Activated CD8-positive, alpha-beta memory T cell treated with anti-CD3 and anti-CD28 coated beads for 48 hours (primary cell): ENCODE measurements around the gene SATB1.

ENCODE experiments used
- DNase-seq, 3 experiments: peaks; one replicate each; pipeline ENCODE4 v3.0.0-alpha.2; 2020; ENCODE audit warnings: low read depth in 2 of 3, low spot score in 2 of 3

The SATB1 gene

GRCh38 chr3:18402239-18402799 is 22.8 kb downstream of the SATB1 start:
- DNase-seq: no peak

DNA sequence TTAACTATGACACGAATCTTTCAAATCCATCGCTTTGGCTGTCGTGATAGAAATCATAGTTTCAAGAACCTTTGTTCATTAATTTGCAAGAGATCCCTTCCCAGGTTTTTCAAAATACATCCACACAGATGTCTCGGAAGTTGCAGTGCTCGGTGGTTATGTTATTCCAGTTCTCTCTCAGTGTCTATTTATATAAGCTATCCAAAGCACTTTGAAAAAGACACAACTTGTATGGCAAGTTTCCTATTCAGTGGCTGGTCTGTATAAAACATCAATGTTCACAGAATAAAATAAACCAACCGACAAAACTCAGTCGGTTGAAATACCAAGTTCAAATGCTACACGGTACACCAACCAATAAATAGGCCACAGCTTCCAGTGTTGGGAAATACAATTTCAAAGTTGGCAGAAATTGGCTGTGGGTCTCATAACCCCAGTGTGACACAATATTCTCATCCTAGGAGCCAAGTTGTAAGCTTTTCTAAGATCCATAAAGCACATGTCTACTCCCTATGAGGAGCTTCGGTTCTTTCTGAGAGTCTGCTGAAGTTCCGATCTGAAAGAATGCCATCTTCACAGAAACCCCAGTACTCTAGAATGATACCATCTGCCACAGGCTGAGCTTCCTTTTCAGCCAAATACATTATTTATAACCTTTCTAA is 23.7 kb downstream of the SATB1 start:
- DNase-seq: no peak

DNA sequence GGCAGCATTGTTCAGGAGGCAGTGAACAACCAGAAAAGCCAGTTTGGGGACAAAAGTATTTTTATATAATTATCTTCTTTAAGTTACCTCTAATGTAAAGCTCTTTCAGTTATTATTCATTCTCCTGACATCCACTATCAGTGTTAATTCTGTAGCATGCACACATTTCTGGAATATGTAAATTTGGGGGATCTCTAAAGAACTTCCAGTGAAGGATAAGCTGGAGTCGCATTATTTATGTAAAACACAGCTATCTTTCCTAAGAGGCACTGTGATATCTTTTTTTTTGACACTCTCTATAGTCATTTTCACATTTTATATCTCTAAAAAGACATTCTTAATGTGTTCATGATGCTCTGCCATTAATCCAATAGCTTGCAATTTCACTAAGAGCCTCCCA is 26.7 kb downstream of the SATB1 start:
- no peak for DNase-seq

DNA sequence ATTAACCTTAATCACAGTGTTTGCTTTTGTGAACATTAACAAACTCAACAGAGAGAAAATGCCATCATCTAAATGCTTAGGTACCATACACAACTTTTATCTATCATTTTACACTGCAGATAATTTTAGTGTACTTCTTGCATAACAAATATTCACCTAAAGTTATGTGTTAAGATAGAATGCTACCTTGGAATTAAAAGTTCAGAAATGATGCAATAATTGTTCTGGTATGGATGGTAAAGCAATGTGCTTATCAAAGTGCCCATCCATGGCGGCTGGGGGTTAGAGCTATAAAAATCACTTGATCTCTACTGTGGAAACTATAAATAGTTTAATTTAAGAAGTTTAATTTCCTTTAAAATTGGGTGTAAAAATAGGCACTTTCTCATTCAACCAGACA is 28.7 kb downstream of the SATB1 start:
- DNase-seq: no peak

GRCh38 chr3:18394384-18394995 is 30.6 kb downstream of the SATB1 start:
- DNase-seq: no peak

DNA sequence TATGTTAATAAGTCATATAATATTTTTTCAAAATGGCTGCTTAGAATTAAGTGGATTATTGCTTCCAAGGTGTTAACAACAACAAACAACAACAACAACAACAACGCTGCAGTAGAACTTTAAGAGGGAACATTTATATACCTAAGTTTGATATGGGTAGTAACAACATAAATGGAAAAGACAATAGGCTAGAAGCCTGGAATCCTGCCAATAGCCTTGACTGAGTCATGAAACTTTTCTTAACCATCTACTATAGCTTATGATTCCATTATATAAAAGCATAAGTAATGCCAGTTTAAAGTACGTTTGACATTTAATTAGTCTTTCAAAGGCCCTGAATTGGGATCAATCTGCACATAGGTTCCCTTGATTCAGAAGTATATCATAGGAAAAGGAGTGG is 31.2 kb downstream of the SATB1 start:
- no peak for DNase-seq

GRCh38 chr3:18390024-18390660 is 35.0 kb downstream of the SATB1 start:
- no peak for DNase-seq

GRCh38 chr3:18389108-18389733 is 35.9 kb downstream of the SATB1 start:
- no peak for DNase-seq

DNA sequence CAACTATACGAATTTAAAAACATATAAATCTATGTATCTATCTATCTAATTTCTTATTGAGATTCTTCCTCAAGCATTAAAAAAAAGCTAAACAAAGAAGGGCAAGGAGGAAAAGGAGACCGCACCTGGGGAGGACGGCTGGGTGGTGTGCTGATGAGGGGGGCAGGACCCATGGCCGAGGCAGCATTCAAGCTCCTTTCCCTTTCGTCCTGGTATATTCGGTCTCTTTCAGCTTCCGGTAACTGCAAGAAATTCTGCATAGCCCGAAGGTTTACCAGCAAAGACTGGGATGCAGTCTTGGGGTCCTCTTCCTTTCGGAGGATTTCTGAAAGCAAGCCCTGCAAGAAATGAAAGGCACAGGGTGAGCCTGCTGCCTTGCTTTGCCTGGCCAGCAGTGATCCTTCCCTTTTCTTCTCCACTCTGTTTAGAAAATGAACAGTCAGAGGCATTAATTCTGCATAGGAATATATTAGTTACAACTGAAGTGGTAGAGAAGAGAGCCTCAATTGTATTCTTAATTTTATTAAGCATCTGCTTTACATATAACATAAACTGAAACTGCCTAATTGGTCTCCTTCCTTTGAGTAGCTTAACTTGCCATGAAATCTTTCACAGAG is 38.8 kb downstream of the SATB1 start:
- DNase-seq: no peak

DNA sequence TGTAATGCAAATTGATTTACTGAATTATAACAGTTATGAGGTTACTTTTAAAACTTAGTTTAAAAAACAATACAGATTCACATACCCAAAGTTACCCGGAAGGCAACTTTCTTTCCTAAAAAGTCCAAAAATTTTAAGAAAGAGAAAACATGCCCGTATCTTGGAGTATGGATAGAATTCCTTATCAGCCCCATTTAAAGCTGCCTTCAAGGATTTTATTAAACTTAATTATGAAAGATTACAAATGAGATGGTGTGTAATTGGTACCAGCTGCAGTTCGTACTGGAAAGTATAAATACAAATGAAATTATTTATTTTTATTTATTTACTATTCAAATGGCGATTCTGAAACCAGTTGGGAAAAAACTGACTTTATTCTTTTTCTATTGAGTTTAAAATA is 39.4 kb downstream of the SATB1 start:
- no peak for DNase-seq

DNA sequence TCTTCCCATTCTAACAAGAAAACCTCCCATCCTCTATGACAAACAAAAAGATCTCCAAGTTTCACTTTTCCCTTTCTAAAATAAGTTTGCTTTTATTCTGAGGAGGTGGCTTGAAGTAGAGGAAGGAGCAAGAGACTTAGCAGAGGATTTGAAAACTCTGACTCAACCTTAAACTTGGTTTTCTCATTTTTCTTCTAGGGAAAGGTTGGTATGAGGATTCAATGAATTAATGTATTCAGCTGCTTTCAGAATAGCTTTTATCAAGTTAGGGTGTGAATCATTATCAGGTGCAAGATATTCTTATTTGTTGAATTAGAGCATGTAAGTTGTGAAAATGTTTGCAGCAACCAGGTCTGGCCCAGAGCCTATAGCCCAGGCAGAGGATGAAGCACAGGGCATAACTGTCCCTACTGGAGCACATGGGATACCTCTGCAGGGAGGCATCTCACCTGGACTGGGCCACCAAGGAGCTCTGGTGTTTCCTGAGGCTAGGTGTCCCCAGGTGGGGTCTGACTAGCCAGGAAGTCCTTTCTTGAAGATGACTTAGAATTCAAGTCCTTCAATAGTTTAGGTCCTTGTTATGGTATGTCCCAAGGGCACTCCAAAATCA is 42.3 kb downstream of the SATB1 start:
- no peak for DNase-seq

GRCh38 chr3:18379647-18380046 is 45.5 kb downstream of the SATB1 start:
- no peak for DNase-seq

- DNase-seq: no peak
Measured at GRCh38 chr3:18378218-18378617, 46.9 kb downstream of the SATB1 start.

DNA sequence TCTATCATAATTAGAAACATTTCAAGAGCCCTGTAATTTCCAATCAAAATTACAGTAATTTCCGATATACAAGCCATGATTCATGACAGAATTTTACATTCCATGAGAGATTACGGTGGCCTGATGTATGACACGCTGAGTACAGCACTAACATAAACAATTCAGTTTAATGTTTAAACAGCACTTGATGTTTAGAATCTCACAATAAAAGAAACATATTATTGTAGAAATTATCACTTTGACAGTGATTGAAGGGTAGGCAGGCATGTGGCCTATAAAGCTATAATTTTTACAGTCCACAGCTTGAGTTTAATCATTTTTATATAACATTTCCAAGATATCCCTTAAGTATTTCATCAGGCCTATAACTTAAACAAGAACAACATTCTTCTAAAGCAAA is 48.5 kb downstream of the SATB1 start:
- no peak for DNase-seq

GRCh38 chr3:18372786-18373405 is 52.2 kb downstream of the SATB1 start:
- DNase-seq: no peak

- DNase-seq: no peak
Measured at GRCh38 chr3:18370672-18371071, 54.5 kb downstream of the SATB1 start.

GRCh38 chr3:18369551-18370185 is 55.5 kb downstream of the SATB1 start:
- DNase-seq: no peak

DNA sequence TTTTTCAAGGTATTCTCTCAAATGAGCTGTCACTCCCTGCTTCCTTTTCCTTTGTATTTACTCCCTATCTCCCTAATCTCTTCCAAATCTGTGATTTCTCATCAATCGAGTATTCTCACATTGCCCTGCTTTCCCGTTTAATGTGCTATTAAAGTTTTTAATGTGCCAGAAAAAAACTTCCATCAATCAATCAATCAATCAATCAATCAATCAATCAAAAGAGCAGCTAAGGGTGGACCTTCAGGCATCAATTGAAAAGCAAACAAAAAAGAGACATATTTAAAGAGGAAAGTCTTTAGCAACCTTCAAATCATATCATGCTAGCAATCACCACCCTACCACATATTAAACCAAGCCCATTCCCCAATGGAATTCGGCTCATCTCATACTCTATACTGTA is 58.9 kb downstream of the SATB1 start:
- no peak for DNase-seq

DNA sequence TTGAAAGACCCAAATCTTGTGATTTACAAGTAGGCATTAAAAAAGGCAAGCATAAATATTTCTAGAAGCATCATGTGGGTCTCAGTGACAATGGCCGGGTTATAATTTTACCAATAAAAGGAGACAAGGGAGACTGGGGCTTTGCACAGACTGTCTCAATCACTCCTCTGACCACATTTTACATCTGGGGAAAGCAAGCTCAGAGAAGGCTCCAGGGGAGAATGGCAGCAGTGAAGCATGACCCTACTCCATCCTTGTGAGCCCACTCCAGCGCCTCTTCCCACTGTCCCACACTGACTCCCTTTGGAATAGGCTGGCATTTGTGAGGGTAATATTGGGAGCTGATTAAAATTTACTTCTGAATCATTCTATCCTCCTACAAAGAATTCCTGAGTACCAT is 61.8 kb downstream of the SATB1 start:
- DNase-seq: no peak

- DNase-seq: no peak
Measured at GRCh38 chr3:18357747-18358146, 67.4 kb downstream of the SATB1 start.
